Heart left ventricle (tissue), 16 donors: ENCODE results near the gene BCL2. TPM values are rescaled to one million over a fixed set of nuclear protein-coding genes. Genes with fewer than 3 reads are reported as not detected.

ENCODE experiments used
- ATAC-seq, 4 donors: fragments of 200-7000 bp; cut with Tn5 transposase; one replicate each; pipeline ENCODE4 v1.9.1; 2020 to 2022; ENCODE audit warnings: moderate library complexity in 4 of 4, mild to moderate bottlenecking in 3 of 4, moderate number of reproducible peaks in 1 of 4
- DNase-seq, 5 donors: peaks; one replicate each; pipeline ENCODE4 v3.0.0-alpha.2; 2020
- H3K27ac ChIP-seq, 12 donors: fragments of 200-600 bp; sonication (generic) in 4 of 12; one replicate each; pipeline versions ENCODE4 v1.5.0 to v1.8.0; 2016 to 2022; ENCODE audit warnings: mild to moderate bottlenecking in 2 of 12
- H3K27me3 ChIP-seq, 9 donors: fragments of 200-600 bp; sonication (generic) in 2 of 9; one replicate each; pipeline versions ENCODE4 v1.5.1 to v1.8.0; 2016 to 2022; ENCODE audit warnings: mild to moderate bottlenecking in 3 of 9
- H3K36me3 ChIP-seq, 9 donors: fragments of 200-600 bp; sonication (generic) in 2 of 9; one replicate each; pipeline versions ENCODE4 v1.5.0 to v1.8.0; 2018 to 2022; ENCODE audit warnings: mild to moderate bottlenecking in 2 of 9
- H3K4me1 ChIP-seq, 12 donors: fragments of 200-600 bp; sonication (generic) in 4 of 12; one replicate each; pipeline versions ENCODE4 v1.5.0 to v1.8.0; 2016 to 2022; ENCODE audit warnings: mild to moderate bottlenecking in 3 of 12
- H3K4me3 ChIP-seq, 12 donors: fragments of 200-600 bp; sonication (generic) in 4 of 12; one replicate each; pipeline versions ENCODE4 v1.5.0 to v1.8.0; 2017 to 2022; ENCODE audit warnings: mild to moderate bottlenecking in 9 of 12, moderate library complexity in 4 of 12
- H3K9me3 ChIP-seq, 12 donors: fragments of 200-600 bp; sonication (generic) in 4 of 12; one replicate each; pipeline versions ENCODE4 v1.5.0 to v1.8.0; 2016 to 2022; ENCODE audit warnings: mild to moderate bottlenecking in 1 of 12
- CTCF ChIP-seq, 12 donors: fragments of 200-600 bp; sonication (generic) in 4 of 12; IDR thresholded peaks; one replicate each; pipeline versions ENCODE4 v1.5.0 to v1.8.0; 2018 to 2022; ENCODE audit warnings: antibody characterized with exemption in 12 of 12, mild to moderate bottlenecking in 5 of 12
- POLR2A ChIP-seq, 2 donors: fragments of 450-650 bp; IDR thresholded peaks; one replicate each; pipeline ENCODE4 v1.6.1; 2017; ENCODE audit warnings: antibody characterized with exemption in 2 of 2, mild to moderate bottlenecking in 2 of 2, moderate library complexity in 2 of 2
- WGBS, 4 donors: extraction: QIAGEN DNeasy Blood & Tissue Kit in 2 of 4; methylation state at CpG; one replicate each; pipeline versions ENCODE4 v1.1.5 to v1.1.7; 2013 to 2018; 5-methylcytosine and 5-hydroxymethylcytosine counted together
- intact Hi-C, 10 donors: fragments of 100-400 bp; cut with DNase I; formaldehyde crosslinking; loops; one replicate each; pipeline versions ENCODE4 v1.11.1 to v1.14.2; 2022
- polyA plus RNA-seq, 2 donors: library from polyadenylated mRNA; stranded (reverse); fragments of 200-250 nt; gene quantifications; one replicate each; pipeline ENCODE4 v1.2.3, GENCODE V29; 2013
- total RNA-seq, 9 donors: library from RNA; depleted of rRNA in 2 of 9; stranded (reverse); fragments of >200 nt in 2 of 9; fragmentation: NEBNext Ultra II Directional in 3 of 9; extraction: Animal tissue kit (Norgen Biotek cat#: 25700) in 3 of 9; gene quantifications; one replicate each; pipeline versions ENCODE4 v1.1.0 to v1.2.4, GENCODE V29; 2016 to 2023
- donor health status: ischemic (EF 13 %, LVEDD 7.1; RV severe dilation, severe dysfunction).
- donor health status: healthy with polysubstance abuse.
- donor health status: DM: no; HTN: yes; CAD: no.
- donor health status: DM: no; HTN: no; CAD: no.
- donor health status: ischemic (EF 25% LVEDD 6.9; RV normal size, moderate dysfunction).
- donor health status: ischemic (EF 25% LVEDD 5.7; RV mildly dilated, moderate dysfunction).
- donor health status: healthy.
- donor health status: DM: yes; HTN: yes; CAD: no.
- donor health status: ischemic (EF 35%, LVEDD 5.7; RV mildly dilated, moderate dysfunction).
- donor health status: nonischemic (EF 11% LVEDD 7.7; RV severe dilation, severe dysfunction).
- donor health status: DM: yes; HTN: yes; CAD: no.
- donor health status: PGD.
- donor health status: ischemic (EF 29% LVEDD 5.4; RV normal size, mild dysfunction).
- donor health status: nonischemic (EF 23%, LVEDD 6.1; RV moderate dilation, normal function).

The BCL2 gene
- total and polyA plus RNA-seq, 11 donors, result 2.9 to 24.2 (median 8.9) TPM

GRCh38 chr18:63262369-63263335 is 56.9 kb downstream of the BCL2 start:
- H3K27ac ChIP-seq, result peak overlapping the region in 11 of 12 donors; percentile 1 to 74 (median 52)
- H3K36me3 ChIP-seq, result no peaks in the 10 kb centered on the region
- intact Hi-C loops, result loop anchor here in 4 of 10 donors (2.0 to 10.0 kb wide), 5 partner anchors 52 to 240 kb away; partner anchors contain the start of gene BCL2 (in 3 of the 4)
- no peaks in the 10 kb centered on the region for H3K27me3 ChIP-seq
- peak in 3 of 5 donors; percentile 25 to 47 (median 33) for DNase-seq
- TF ChIP-seq CTCF (IDR thresholded peaks at IDR 0.05) (peak in 6 of 12 donors; percentile 9 to 51 (median 23)), POLR2A (IDR thresholded peaks at IDR 0.05) (no peak)
- H3K4me1 ChIP-seq, result peaks cover 0 to 21% (median 10%) of the 10 kb centered on the region in 12 donors
- H3K9me3 ChIP-seq, result no peaks in the 10 kb centered on the region
- WGBS, 4 donors, result 41 to 67% (median 53%) methylated on average over 12 of the region's 12 CpGs
- no peak overlapping the region for H3K4me3 ChIP-seq
- ATAC-seq, result peak; percentile 61 to 85 (median 83)

DNA sequence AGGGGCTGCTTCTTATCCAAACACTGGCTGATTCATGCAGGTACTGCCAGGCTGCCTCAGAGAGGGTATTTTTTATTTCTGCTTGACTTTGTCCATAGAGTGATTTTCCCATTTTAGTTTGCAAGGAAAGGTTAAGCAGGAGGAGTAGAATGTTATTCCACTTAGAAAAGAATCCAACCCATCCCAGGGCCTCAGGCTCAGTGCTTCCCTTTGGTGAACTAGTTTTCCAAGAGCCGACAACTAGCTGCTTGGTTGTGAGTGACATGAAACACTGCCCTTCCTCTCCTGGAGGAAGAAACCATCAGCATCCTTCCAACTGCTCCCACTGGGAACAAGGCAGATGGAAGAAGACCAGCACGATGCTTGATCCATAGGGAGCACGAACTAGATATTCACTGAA is 58.5 kb downstream of the BCL2 start:
- no peak overlapping the region for H3K4me3 ChIP-seq
- ATAC-seq (no peak), DNase-seq (no peak)
- no peaks in the 10 kb centered on the region for H3K9me3 ChIP-seq
- TF ChIP-seq POLR2A (IDR thresholded peaks at IDR 0.05), result no peak
- TF ChIP-seq CTCF (IDR thresholded peaks at IDR 0.05), result no peak
- intact Hi-C loops, result loop anchor here in 4 of 10 donors (5.0 to 10.0 kb wide), 4 partner anchors 54 to 239 kb away; partner anchors contain the start of gene BCL2 (in 3 of the 4)
- no peaks in the 10 kb centered on the region for H3K36me3 ChIP-seq
- peaks cover 0 to 20% (median 10%) of the 10 kb centered on the region in 12 donors for H3K4me1 ChIP-seq
- peak overlapping the region in 1 of 12 donors; percentile 69 for H3K27ac ChIP-seq
- WGBS, 4 donors, result 76 to 84% (median 81%) methylated on average over 3 of the region's 3 CpGs
- no peaks in the 10 kb centered on the region for H3K27me3 ChIP-seq

DNA sequence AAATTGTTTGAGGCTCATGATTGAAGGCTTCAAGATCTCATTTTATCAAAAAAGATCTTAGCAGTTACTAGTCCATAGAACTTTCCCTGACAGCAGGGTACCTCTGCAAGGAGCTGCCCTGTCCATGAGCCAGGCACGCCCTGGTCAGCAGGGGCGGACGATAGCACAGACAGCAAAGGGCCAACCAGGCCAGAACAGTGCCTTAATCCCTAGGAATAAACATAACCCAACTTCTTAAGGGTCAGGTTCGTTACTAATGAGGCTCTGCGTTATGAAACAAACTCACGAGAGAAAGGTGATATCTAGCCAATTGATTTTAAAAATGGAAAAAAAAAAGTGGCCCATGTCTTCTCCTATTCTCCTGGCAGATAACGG is 59.2 kb downstream of the BCL2 start:
- no peaks in the 10 kb centered on the region for H3K36me3 ChIP-seq
- no peak for DNase-seq
- H3K27me3 ChIP-seq, result no peaks in the 10 kb centered on the region
- no peaks in the 10 kb centered on the region for H3K9me3 ChIP-seq
- peaks cover 0 to 20% (median 10%) of the 10 kb centered on the region in 12 donors for H3K4me1 ChIP-seq
- WGBS, 4 donors, result 95 to 97% (median 95%) methylated on average over 7 of the region's 7 CpGs
- intact Hi-C loops, result loop anchor here in 4 of 10 donors (5.0 to 10.0 kb wide), 4 partner anchors 54 to 238 kb away; partner anchors contain the start of gene BCL2 (in 3 of the 4)
- no peak overlapping the region for H3K27ac ChIP-seq
- TF ChIP-seq CTCF (IDR thresholded peaks at IDR 0.05) (no peak), POLR2A (IDR thresholded peaks at IDR 0.05) (no peak)
- no peak overlapping the region for H3K4me3 ChIP-seq
- ATAC-seq, result no peak
